HFFc6 (cell line): ENCODE results near the gene HECTD2. TPM values are rescaled to one million over a fixed set of nuclear protein-coding genes. Genes with fewer than 3 reads are reported as not detected.
"Not testable (repeated sequence)": the region's sequence is repeated elsewhere in the genome, so short reads cannot be mapped to it uniquely, and the experiment has no call there.

ENCODE experiments used
- DNase-seq: peaks from one replicate; pipeline ENCODE4 v3.0.0-alpha.2; 2018
- H3K27ac Mint-ChIP-seq: 2 replicates; pipeline ENCODE4 v1.8.0; 2020; ENCODE audit warnings: mild to moderate bottlenecking, mixed read lengths
- H3K27me3 Mint-ChIP-seq: 2 replicates; pipeline ENCODE4 v1.8.0; 2021; ENCODE audit warnings: mild to moderate bottlenecking, moderate library complexity, mixed read lengths; ENCODE audit not compliant: insufficient read depth
- H3K36me3 Mint-ChIP-seq: 2 replicates; pipeline ENCODE4 v1.8.0; 2021; ENCODE audit warnings: low read depth, mixed read lengths
- H3K4me1 Mint-ChIP-seq: 2 replicates; pipeline ENCODE4 v1.8.0; 2020; ENCODE audit warnings: low read depth, mixed read lengths
- H3K4me3 Mint-ChIP-seq: 2 replicates; pipeline ENCODE4 v1.8.0; 2020; ENCODE audit warnings: mild to moderate bottlenecking, moderate library complexity, mixed read lengths
- H3K9me3 Mint-ChIP-seq: 2 replicates; pipeline ENCODE4 v1.8.0; 2020; ENCODE audit warnings: mild to moderate bottlenecking, mixed read lengths
- CTCF ChIP-seq: fragments of 200-600 bp; sonication (generic); IDR thresholded peaks from 2 replicates; pipeline ENCODE4 v1.5.0; 2021; ENCODE audit warnings: antibody characterized with exemption, mild to moderate bottlenecking
- total RNA-seq, 6 experiments: library from RNA; stranded (reverse); fragmentation: NEBNext Ultra II Directional; extraction: Animal tissue kit (Norgen Biotek cat#: 25700); gene quantifications; 2 replicates in 1 of 6; 3 replicates in 5 of 6; pipeline ENCODE4 v1.2.3, GENCODE V29; 2021

HECTD2 gene
- total RNA-seq, 6 experiments from 2014 or later: 4.5 to 6.4 (median 4.9) TPM

GRCh38 chr10:91520661-91521060 is 110.5 kb downstream of the HECTD2 start:
- Mint-ChIP-seq H3K9me3 (peaks cover 6% of the 10 kb centered on the region; the same call in 1 of the 2 replicates), H3K4me3 (no peak overlapping the region), H3K27ac (no peak overlapping the region), H3K4me1 (no peaks in the 10 kb centered on the region), H3K36me3 (peaks cover 9% of the 10 kb centered on the region; the same call in 1 of the 2 replicates), H3K27me3 (no peaks in the 10 kb centered on the region)
- no peak for DNase-seq
- no peak for TF ChIP-seq CTCF

DNA sequence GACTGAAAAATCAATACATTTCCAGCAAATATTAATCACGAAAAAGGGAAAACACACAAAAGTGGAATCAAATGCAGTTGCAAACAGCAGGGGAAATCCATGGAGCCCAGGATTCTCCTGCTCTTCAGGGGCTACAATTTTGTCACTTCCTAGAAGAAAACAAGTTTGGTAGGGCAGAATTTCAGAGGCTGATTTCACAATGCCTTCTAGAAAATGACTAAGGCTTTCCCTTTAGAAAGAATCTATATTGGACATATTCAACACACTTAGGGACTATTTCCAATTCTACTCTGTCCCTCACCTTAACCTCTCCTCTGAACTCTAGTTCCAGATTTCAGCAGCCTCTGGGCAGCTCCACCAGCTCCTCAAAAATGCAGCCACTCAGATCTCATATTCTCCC is 111.3 kb downstream of the HECTD2 start:
- Mint-ChIP-seq H3K27ac (no peak overlapping the region), H3K36me3 (peaks cover 9% of the 10 kb centered on the region; the same call in 1 of the 2 replicates), H3K4me1 (no peaks in the 10 kb centered on the region), H3K9me3 (peaks cover 6% of the 10 kb centered on the region; the same call in 1 of the 2 replicates), H3K4me3 (no peak overlapping the region), H3K27me3 (no peaks in the 10 kb centered on the region)
- no peak for TF ChIP-seq CTCF
- DNase-seq: no peak

DNA sequence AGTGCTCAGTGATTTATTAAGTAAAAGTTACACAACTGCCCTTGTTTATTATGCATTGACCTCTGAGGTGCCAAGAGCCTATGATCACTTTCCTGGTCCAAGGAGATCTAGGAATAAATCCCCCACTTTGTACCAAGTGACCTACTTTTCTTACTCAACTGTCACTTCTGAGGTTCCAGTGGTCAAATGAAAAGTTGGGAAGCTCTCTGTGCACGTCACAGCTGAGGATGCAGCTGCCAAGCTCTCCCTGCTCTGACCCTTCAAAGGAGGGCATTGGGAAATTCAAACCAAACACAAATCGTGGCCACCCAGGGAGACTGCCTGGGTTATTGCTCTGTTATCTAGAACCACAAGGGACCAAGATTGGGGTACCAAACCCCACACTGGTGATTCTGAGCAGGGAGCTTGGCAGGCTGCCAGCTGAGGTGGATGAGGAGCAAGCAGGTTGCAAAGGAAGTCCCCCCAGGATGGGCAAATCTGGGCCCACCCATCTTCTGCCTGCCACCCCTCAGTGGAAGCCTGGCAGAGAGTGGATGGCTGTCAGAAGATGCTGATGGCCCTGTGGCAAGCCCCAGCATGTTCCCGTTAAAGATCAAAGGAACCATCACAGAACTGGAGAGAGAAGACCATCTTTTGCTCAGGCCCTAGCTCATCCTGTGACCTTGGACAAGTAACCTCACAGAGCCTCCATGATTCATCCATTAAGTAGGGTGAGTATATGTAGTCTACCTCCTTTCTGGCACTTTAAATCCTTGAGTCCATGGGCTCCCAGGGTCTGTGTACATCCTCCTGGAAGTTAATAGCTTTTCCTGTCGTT is 116.0 kb downstream of the HECTD2 start:
- Mint-ChIP-seq H3K9me3 (no peaks in the 10 kb centered on the region), H3K4me3 (no peak overlapping the region), H3K27ac (no peak overlapping the region), H3K36me3 (no peaks in the 10 kb centered on the region), H3K4me1 (no peaks in the 10 kb centered on the region), H3K27me3 (peaks cover 11% of the 10 kb centered on the region)
- DNase-seq: no peak
- no peak for TF ChIP-seq CTCF

GRCh38 chr10:91528080-91528479 is 117.9 kb downstream of the HECTD2 start:
- Mint-ChIP-seq H3K27ac (no peak overlapping the region), H3K4me3 (no peak overlapping the region), H3K9me3 (no peaks in the 10 kb centered on the region), H3K27me3 (peaks cover 14% of the 10 kb centered on the region), H3K36me3 (no peaks in the 10 kb centered on the region), H3K4me1 (no peaks in the 10 kb centered on the region)
- DNase-seq: no peak
- no peak for TF ChIP-seq CTCF

DNA sequence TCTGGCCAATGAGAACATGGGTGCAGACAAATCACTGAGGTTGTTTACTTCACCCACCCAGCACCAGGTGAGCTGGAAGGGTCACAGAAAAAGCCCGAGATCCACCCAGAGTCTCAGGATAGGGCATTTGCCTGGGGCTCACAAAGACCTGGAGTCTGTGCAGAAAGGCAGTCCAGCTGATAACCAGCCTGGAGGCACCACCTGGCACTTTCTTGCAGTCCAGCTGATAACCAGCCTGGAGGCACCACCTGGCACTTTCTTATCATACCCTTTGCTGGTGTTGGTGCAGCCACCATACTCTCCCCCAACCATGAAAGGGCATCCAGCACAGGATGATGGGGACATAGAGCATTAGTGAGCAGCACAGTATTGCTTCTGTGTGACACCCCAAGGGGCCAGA is 118.6 kb downstream of the HECTD2 start:
- Mint-ChIP-seq H3K27me3 (peaks cover 14% of the 10 kb centered on the region), H3K27ac (no peak overlapping the region), H3K4me3 (no peak overlapping the region), H3K9me3 (no peaks in the 10 kb centered on the region), H3K4me1 (no peaks in the 10 kb centered on the region), H3K36me3 (no peaks in the 10 kb centered on the region)
- TF ChIP-seq CTCF: no peak
- DNase-seq: no peak

DNA sequence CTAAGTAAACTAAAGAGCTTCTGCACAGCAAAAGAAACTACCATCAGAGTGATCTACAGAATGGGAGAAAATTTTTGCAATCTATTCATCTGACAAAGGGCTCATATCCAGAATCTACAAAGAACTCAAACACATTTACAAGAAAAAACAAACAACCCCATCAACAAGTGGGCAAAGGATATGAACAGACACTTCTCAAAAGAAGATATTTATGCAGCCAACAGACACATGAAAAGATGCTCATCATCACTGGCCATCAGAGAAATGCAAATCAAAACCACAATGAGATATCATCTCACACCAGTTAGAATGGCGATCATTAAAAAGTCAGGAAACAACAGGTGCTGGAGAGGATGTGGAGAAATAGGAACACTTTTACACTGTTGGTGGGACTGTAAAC is 124.6 kb downstream of the HECTD2 start:
- not testable (repeated sequence) for H3K36me3 Mint-ChIP-seq, H3K9me3 Mint-ChIP-seq, DNase-seq, H3K4me3 Mint-ChIP-seq, H3K27ac Mint-ChIP-seq, H3K4me1 Mint-ChIP-seq
- peaks cover 17% of the 10 kb centered on the region for H3K27me3 Mint-ChIP-seq
